HG03575 (cell line): ENCODE data around the gene NECAB2.

Experiments
- ATAC-seq: cut with Tn5 transposase; IDR thresholded peaks from one replicate; pipeline ENCODE4 v1.9.1; 2021; ENCODE audit not compliant: unreplicated experiment, insufficient number of reproducible peaks, low FRiP score; ENCODE audit errors: extremely low read depth

The NECAB2 gene

DNA sequence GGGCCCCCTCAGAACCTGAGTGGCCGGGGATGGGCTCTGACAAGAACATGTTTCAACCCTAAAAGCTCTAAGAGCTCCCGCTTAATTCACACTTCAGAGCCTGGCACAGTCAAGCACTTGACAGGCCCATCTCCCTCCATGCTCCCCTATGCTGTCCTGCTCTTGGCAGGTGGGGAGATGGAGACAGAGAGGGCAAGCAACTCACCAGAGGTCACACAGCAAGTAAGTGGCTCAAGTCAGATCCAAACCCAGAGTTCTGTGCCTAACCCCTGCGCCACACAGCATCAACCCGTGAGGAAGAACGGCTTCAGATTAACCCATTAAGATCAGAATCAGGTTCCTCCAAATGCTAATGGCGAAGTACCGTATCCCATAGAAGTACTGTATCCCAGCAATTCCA, 36.4 kb downstream of the NECAB2 start:
- ATAC-seq, result no peak

GRCh38 chr16:84005391-84005790, 37.3 kb downstream of the NECAB2 start:
- no peak for ATAC-seq

DNA sequence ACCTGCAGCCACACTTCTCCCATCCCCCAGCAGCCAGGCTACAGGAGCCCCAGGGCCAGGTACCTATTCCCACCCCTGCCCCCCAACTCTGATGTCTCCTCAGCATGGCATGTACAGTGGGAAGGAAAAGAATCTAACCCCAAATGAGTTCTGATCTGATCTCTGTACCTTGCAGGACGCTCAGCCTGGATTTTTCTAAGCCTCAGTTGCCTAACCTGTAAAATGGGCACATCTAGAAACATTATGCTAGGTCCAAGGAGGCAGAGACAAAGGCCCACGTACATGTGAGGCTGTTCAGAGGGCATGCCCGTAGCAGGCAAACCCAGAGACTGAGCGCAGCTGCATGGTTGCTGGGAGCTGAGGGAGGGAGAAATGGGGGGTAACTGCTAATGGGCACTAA, 39.5 kb downstream of the NECAB2 start:
- no peak for ATAC-seq

DNA sequence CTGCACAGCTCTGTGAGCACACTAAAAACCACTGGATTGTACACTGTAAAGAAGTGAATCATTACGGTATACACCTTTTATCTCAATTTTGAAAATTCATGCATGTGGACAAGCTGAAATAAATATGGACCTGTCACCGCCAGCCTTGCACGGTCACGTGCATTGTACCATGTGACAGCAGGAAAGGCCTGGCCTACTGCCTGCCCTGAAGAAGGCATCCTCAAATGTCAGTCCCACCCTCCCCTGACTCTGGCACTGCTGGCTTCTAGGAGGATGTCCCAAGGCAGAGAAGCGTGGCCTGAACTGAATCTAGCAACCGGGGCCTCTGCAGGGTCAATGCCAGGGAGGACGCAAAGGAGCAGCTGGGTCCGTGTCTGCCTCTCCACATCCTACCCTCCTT, 39.9 kb downstream of the NECAB2 start:
- ATAC-seq, result no peak

DNA sequence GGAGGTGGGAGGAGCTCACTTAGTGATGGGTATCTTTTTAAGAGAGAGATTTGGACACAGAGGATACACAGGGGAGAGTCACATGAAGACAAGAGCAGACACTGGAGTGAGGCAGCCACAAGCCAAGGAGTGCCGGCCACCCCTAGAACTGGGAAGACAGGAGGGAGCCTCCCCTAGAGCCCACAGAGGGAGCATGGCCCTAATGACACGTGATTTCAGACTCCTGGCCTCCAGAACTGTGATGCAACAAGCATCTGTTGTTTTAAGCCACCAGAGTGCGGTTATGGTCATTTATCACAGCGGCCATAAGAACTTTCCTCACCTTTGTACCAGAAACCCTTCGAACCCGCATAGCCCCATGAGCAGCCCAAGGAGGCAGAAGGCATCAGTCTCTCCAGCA, 41.2 kb downstream of the NECAB2 start:
- ATAC-seq, result no peak

DNA sequence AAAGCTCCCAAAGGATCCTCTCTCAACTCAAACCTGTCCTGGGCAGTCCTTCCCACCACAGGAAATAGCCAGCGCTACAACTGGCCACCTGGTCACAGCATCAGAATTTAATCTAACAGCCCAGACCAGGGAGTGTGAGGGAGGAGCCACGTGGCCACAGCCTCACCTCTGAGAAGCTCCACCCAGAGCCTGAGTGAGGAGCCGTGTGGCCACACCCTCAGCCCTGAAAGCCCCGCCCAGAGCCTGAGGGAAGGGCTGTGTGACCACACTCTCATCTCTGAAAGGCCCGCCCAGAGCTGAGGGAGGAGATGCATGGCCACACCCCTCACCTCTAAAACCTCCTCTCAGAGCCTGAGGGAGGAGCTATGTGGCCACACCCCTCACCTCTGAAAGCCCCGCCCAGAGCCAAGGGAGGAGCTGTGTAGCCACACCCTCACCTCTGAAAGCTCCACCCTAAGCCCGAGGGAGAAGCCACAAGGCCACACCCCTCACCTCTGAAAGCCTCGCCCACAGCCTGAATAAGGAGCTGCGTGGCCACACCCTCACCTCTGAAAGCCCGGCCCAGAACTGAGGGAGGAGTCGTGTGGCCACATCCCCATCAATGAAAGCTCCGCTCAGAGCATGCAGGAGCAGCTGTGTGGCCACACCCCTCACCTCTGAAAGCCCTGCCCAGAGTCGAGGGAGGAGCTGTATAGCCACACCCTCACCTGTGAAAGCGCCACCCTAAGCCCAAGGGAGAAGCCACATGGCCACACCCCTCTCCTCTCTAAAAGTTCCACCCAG, 45.9 kb downstream of the NECAB2 start:
- no peak for ATAC-seq

DNA sequence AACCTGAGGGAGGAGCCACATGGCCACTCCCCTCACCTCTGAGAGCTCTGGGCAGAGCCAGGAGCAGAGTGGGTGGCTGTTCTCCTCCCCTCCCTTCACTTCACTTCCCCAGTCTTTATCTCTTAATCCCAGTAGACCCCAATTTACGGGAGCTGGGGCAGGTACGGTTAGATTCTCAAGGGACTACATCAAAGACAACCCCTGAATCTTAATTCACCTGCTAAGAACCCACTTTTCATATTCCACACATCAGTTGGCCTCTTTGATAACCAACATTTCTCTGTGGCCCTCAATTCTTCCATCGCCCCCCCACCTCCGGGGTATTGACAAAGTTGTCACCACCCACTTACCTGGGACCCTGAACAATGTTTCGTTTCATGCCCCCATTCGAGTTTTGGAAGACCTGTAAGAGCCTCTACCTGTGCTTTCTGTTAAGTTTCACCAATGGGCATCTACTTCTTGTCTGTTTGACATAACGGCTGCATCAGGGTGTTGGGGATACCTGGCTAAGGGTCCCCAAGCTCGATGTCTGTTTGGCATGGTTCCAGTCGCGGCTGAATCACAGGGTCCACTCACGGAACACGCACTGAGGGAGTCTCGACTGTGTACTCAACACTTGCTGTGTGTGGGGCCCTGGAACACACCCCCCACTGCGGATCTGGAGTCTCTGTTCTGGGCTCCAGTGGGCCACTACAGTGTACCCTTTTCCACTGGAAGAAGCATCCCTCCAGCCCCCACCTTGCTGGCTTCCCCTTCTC, 46.7 kb downstream of the NECAB2 start:
- no peak for ATAC-seq

DNA sequence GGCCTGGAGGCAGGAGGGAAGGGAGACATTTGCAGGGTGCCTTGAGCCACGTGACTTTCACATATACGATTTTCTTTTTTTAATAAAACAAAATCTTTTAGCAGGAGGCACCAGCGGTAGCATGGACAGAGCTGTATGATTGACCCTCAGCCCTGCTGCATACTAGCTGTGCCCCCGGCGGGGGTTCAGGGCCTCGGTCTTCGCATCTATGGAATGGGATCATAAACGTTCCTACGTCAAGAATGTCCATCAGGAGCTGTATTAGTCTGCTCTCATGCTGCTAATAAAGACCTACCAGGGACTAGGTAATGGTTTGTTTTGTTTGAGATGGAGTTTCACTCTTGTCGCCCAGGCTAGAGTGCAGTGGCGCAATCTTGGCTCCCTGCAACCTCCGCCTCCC, 47.4 kb downstream of the NECAB2 start:
- no peak for ATAC-seq

- no peak for ATAC-seq
Observed at GRCh38 chr16:84016477-84016876, 48.4 kb downstream of the NECAB2 start.

GRCh38 chr16:84018710-84019109, 50.7 kb downstream of the NECAB2 start:
- ATAC-seq, result no peak

DNA sequence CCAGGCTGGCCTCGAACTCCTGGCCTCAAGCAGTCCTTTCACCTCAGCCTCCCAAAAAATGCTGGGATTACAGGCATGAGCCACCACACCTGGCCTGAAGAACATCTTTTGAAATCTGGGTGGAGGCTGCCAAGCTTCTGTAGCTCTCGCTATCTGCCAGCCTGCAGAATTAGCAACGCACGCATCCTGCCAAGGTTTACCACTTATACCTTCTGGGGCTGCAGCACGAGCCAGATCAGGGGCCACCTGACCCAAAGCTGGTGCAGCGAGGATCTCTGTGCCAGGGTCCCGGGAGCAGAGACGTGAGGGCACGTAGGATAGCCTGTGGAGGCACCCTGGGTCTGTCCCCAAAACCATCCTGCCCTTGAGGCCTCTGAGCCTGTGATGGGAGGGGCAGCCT, 52.3 kb downstream of the NECAB2 start:
- ATAC-seq, result no peak

- no peak for ATAC-seq
Observed at GRCh38 chr16:84021488-84021887, 53.4 kb downstream of the NECAB2 start.

GRCh38 chr16:84022644-84023043, 54.6 kb downstream of the NECAB2 start:
- ATAC-seq, result no peak

- no peak for ATAC-seq
Observed at GRCh38 chr16:84024854-84025253, 56.8 kb downstream of the NECAB2 start.

DNA sequence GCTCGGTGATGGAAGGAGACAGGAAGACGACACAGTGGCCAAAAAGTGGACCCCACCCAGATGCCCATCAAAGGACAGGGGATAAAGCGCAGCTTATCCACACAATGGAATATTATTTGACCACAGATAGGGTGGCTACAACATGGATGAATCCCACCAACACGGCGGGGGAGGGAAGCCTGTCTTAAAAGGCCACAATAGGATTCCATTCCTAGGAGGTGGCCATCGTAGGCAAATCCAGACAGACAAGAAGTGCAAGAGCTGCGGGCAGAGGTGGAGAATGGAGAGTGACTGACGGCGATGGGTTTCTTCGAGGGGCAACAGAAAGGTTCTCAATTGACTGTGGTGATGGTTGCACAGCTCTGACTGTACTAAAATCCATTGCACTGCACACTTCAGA, 58.6 kb downstream of the NECAB2 start:
- no peak for ATAC-seq

DNA sequence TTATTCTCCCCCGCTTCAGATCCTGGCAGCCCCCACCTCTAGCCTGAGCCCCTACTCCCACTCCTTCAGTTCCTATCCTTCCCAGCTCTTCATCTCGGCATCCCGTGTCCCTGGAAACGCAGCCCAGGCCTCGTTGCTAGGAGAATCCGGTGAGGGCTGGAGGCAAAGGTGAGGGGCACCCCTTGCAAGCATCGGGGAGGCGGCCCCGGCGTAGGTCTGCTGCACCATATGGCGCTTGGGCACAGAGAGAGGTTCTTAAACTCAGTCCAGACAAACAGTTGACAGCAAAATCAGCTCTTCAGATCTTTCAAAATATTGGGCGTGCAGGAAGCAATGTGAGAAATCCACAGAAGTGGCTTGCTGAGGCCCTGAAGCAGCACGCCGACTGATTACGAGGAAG, 59.6 kb downstream of the NECAB2 start:
- no peak for ATAC-seq

DNA sequence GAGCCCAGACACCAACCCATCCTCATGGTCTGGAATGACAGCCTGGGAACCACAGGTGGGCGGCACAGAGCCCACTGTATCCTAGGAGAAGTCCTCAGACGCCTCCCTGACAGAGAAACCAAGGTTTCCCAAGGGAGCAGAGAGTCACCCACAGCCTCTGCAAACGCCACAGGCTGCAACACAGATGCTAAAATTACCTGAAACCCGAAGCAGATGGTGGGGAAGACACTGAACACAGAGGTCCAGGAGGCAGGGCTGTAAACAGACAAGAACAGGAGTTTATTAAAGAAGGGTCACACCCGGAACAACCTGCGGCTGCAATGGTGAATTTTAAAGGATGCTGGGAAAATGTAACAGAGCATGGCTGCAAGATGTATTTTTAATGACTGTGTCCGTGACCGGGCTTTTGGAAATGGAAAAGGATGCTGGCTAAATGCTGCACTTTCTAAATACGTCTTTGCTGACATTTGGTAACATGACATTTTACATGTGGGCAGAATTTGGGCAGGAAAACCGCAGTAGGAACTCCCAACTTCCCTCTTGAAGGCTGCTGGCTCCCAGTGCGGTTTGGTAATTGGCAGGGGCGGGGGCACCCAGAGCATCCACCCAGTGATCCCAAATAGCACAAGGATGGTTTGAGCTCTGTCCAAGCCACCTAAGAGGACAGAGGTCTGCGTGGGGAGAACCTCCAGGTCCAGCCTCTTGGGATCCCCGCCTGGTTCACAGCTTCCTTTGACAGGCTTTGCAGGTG, 61.4 kb downstream of the NECAB2 start:
- ATAC-seq, result no peak

DNA sequence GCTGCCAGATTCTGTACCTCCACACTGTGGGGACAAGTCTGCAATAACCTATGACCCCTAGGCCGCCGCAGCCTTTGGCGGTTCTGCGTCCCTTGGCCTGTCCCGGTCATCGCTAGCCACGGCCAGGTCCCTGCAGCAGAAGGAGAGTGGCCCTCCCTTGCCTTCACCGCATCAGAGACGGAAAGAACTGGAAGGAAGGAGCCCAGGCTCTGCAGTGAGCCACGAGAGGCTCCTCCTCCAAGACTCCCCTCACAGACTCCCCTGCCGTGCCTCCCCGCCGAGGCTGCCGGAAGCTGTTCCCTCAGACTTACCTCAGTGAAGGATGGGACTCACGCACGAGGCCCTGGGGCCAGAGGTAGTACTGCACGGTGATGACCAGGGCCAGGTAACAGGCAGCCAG, 63.5 kb downstream of the NECAB2 start:
- no peak for ATAC-seq

DNA sequence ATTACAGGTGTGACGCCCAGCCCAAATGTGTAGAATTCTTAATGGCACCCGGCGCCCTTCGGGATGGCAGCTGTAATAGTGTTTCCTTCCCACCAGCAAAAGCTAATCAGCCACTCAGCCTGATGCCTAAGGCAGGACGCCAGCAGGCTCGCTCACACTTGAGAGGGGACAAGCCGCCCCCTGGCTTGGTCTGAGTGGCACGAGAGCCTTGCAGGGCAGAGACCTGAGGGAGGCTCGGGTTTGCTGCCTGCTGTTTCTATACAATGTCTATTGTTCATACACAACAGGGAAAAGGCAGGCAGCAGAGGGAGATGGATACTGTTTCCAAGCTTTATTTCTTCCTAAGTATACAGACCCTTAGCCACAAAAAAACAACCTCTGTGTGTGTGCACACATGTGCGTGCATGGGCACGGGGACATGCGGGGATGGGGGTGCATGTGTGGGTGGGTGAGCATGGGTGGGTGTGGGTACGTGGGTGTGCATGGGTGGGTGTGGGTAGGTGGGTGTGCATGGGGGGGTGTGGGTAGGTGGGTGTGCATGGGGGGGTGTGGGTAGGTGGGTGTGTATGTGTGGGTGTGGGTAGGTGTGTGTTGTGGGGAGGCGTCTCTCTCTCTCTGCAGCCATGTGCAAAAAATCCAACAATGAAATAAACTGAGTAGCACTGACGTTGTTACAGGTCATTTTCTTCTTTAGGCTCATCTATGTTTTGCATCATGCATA, 64.6 kb downstream of the NECAB2 start:
- ATAC-seq, result no peak
